Right renal pelvis (tissue), 4 donors: ENCODE data around the gene FRMD4A. TPM values are rescaled to one million over a fixed set of nuclear protein-coding genes. Genes with fewer than 3 reads are reported as not detected.
"Not testable (repeated sequence)": the region's sequence is repeated elsewhere in the genome, so short reads cannot be mapped to it uniquely, and the experiment has no call there.

Experiments used
- DNase-seq, 4 donors: peaks; one replicate each; pipeline ENCODE4 v3.0.0-alpha.2; 2013; ENCODE audit warnings: low read depth in 4 of 4, low spot score in 3 of 4, missing footprints in 1 of 4
- polyA plus RNA-seq, 4 donors: library from polyadenylated mRNA; unstranded; fragments of 120-200 nt; gene quantifications; one replicate each; pipeline ENCODE4 v1.2.1, GENCODE V29; 2013; ENCODE audit not compliant: insufficient read length in 4 of 4

FRMD4A gene
- polyA plus RNA-seq, 4 donors = 76.2 to 81.0 (median 78.2) TPM

DNA sequence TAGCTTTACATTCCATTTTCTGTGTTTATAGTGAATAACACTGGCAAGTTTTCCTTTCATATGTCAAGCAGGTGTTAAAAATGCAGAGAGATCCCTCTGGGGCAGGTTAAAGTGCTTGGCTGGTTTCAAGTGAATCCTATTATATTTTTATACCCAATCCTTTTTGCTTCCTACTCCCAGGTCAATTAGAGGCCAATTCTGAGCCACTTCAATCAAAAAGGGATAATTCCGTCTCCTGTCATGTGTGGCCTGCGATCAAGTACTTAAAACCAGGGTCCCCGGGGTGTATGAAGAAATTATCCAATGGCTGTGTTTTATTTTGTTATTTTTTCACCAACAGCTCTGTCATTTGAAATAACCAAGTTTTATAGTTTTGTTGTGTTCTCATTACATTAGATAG, 430.8 kb downstream of the FRMD4A start:
- DNase-seq = no peak

DNA sequence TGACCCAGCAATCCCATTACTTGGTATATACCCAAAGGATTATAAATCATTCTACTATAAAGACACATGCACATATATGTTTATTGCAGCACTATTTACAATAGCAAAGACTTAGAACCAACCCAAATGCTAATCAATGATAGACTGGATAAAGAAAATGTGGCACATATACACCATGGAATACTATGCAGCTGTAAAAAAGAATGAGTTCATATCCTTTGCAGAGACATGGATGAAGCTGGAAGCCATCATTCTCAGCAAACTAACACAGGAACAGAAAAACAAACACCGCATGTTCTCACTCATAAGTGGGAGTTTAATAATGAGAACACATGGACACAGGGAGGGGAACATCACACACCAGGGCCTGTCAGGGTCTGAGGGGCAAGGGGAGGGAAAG, 434.6 kb downstream of the FRMD4A start:
- not testable (repeated sequence) for DNase-seq

DNA sequence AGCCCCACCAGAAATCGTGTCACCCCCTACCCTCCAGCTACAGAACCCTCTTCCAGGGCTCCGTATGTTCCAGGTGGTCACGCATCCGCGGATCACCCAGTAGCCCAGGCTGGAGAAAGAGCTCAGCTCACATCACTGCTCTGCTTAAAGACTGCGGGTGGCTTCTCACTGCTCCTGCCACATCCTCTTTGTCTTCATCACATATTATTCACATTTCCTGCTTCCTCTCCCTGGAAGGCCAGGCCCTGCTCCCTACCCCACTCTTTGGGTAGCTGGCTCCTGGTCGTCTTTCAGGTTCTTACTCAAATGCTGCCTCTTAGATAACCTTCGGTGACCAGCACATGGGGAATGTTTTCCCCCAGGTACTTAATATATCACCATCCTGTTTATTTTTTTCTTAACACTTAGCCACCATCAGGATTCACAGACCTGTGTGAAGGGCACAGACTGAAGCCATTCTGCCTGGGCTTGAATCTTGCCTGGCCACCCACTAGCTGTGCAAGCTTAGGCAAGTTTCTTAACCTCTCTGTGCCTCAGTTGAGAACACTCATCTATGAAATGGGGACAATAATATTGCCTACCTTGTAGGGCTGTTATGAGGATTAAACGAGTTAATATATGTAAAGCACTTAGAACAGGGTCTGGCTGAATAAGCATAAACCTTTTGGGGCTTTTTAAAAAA, 436.2 kb downstream of the FRMD4A start:
- no peak for DNase-seq

DNA sequence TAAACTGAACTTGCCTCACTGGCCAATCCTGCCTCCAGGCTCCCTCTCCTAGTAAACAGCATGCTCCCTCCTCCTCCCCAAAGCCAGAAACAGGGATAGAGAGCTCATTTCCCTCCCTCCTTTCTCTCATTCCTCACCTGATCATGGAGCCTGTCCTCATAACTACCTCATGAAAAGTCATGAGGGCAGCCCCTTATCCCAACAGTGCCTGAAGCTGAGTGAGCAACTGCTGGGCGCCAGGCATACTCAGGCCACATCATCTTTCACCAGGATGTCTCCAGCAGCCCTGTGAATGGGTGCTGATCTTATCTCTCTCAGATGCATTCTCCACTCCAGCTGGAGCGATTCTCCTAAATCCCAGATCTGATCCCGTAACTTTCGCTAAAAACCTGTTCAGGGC, 436.8 kb downstream of the FRMD4A start:
- DNase-seq = no peak

DNA sequence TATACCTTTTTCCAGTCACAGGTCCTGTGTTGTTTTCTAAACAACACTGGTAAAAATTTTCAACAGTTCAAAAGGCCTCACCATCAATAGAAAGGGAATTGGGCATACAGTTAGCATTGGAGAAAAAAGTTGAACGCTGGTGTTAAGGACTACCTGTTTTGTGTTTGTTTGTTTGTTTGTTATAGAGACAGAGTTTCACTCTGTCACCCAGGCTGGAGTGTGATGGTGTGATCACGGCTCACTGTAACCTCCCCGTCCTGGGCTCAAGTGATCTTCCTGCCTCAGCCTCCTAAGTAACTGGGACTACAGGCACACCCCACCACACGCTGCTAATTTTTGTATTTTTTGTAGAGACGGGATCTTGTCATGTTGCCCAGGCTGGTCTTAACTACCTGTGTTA, 437.9 kb downstream of the FRMD4A start:
- no peak for DNase-seq

DNA sequence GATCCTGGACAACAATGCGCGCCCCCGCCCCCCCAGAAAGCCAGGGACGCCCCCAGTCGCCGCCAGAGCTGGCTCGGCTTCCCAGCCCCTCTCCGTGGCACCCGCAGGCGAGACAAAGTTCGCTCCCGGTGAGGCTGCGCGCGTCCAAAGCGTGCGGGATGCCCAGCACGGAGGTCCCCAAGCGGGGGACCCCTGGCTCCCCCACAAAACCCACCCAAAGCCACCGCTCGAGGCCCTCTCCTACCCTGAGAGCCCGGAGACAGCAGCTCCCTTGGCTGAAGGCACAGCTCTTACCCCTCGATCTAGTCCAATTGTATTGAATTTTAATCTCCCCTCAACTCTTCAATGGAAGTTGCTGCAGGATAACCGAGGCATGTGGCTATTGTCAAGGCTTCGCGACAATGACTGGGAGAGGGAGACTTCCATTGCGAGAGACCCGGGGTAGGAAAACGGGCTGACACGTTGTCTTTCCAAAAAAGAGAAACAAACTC, 438.7 kb downstream of the FRMD4A start:
- DNase-seq = no peak

DNA sequence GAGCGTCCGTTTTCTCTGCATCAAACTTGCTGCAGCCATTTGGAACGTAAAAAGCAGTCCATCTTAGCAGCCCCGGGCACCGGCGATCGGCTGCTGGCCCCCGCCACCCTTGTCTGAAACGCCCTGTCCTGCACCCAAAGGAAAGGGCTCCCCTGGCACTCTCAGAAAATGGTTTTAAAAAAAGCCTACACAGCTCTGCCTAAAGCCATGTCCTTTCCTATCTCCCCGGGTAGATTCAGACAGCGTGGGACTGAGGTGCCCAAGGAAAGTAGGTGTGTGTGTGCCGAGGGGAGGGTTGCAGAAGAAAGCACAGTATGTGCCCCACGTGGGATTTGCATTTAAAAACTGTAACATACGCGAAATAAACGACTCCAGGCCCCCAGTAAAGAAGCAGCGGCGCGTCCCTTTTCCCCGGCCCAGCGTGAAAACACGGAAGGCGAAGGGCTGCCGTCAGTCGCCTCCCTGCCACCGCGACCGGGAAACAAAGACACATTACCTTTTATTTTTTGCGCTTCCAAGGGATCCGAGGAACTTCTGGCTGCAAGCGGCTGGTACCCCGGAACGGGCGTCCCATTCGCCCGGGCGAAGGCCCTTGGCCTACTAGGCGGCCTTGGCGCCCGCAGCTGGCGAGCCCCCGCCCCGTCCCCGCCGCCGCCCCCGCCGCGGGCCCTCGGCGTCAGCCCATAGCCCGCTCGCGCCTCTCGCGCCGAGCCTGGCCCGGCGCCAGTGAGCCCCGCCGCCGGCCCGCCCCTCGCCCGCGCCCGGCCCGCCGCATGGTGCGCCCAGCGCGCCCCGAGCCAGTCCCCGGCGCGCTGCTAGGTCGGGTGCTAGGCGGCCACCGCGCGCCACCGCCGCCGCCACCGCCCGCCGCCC, 439.4 kb downstream of the FRMD4A start:
- DNase-seq = no peak

DNA sequence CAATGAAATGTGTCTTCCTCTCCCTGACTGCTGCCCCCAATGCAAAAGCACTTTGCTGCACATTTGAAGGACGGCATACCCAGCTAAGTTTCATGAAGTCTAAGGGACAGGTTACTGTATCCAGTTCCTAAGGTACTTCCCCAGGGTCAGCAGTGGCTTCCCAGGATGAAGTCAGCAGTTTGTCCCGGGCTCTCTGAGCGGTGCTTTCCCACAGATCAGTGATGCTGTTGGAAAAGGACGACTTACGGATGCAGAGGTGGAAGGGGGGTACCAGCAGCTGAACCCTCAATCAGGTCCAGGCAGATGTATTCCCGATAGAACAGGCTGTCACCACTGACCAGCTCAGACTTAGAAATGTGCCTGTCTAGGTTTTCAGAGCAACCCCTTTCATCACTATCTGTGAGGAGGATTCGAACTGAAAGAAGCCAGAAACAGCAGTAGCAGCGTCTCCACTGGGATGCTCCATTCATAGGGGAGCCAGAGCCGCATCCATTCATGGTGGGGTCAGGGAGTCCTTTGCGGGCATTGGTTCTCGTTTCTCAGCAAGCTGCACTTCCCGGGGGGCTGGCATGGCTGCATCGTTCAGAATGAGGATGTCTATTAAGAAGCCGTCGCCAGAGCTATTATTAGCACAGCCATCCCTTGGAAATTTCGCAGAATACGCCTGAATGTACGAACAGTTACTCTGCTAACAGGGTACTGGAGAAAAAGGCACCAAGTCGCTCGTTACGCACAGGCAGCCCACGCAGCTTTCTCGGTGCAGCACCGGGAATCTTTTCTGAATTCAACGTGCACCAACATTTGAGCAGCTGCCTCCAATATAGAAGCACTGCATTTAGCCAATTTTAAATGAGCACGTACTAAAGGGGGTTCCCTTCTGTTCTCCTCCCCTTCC, 440.2 kb downstream of the FRMD4A start:
- DNase-seq = no peak

DNA sequence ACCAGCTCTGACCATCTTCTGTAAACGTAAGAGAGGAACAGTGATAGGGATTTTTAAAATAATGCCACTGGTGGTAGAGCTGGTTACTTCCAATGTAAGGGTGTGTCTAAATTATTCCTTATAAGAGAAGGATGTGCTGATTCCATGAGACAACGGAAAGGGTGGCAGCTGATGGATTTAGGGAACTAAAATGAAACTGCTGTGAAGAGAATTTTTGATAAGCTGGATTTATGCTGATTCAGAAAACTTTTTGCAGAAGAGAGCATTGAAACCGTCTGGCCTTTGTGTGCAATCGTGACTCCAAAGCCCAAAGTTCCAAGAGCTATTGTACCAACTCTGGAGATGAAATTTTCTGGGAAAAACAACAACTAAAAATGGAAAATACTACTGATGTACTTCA, 443.0 kb downstream of the FRMD4A start:
- DNase-seq = no peak

DNA sequence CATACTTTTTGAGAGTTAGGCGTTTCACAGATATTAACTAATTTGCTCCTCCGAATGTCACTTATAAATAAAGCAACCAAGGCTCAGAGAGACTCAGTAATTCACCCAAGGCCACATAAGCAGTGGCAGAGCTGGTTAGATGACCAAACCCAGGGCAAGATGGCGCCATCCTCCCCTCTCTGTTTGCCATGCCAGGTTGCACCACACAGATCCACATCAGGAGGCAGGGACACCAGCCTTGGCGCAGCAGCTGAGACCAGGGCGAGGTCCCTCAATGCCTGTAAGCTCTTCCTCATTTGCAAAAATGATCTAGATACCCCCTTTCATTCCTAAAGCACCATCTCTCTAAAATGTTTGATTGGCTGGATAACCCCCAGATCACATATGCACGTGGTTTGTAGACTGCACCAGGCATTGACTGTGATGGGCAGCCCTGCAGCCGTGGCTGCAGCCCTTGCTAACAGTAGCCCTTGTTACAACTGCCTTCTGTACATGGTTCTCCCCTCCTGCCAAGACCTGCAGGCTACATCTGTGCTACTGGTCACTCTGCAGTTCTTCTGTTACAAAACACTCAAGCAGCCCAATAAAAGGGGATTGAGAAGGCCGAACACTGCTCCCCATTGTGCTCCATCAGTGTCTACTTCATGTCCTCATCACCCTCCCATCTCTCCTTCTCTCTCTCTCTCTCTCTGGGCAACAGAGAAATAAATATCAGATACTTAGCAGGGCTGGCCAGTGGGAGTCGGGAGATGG, 445.3 kb downstream of the FRMD4A start:
- DNase-seq = no peak

DNA sequence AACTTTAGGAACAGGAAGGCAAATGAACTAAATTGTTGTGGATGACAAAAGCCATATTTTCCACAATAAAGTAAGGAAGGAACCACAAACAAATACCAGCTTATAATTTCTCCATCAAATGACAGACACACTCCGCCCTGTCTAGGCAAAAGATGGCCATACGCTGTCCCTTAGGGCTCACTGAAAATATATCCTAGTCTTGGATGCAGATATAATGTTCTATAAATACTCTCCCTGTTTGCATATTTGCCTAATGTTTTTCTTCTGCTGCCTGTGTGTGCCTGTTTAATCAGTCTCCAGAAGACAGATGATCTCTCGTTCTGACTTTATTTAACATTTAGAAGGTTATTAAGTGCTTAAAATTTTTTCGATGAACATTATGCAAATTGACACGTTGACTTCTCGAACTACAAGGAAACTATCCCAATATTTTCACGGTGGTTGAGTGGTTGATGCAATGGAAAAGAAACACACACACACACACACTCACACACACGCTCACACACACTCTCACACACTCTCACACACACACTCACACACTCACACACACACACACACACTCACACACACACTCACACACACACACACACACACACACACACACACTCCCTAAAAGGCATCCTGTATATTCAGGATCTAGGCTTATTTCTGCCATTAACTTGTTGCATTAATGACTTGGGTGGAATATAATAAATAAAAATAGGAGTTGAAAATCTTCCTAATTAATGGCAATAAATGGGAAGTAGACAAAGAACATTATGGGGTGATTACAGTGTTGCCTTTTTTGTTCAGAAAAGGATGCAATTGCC, 446.9 kb downstream of the FRMD4A start:
- no peak for DNase-seq

DNA sequence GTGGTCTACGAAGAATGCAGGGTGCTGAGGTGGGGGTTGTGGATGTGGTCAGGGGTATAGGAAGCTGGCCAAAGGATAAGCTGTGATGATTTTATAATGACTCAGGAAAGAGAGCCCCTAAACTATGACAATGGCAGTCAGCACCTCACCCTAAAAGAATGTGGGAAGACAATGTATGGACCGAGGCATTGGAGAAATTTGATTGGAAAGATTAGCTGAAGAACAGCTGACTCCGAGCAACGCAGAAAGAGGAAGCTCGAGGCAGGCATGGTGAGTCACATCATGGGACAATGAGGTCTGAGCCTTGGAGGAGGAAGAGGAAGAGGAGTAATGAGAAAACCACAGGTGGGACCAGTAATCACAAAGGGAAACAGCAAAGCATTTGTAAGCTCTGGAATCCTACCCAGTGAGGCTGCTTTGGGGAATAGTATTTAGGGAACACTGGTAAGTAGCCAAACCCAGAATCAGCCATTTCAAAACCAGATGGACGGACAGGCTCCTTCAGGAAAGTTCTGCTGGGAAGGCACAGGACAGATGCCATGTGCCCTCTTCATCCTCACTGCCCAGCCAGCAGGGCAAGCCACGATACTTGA, 448.5 kb downstream of the FRMD4A start:
- no peak for DNase-seq

DNA sequence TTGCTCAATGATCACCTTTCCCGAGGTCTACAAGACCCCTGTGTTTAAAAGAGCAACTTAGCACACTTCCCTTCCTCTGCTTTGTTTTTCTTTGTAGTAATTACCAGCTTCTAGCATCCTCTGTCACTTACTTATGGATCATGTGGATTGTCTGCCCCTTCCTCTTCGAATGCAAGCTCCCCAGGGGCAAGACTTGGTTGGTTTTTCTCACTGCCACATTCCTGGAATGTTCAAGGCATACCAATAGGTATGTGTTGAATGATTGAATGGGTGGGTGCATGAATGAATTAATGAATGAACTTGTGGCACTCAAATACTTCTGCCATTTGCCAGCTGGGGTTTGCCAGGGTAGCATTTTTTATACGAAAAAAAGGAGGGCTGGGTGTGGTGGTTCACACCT, 450.0 kb downstream of the FRMD4A start:
- DNase-seq = no peak

DNA sequence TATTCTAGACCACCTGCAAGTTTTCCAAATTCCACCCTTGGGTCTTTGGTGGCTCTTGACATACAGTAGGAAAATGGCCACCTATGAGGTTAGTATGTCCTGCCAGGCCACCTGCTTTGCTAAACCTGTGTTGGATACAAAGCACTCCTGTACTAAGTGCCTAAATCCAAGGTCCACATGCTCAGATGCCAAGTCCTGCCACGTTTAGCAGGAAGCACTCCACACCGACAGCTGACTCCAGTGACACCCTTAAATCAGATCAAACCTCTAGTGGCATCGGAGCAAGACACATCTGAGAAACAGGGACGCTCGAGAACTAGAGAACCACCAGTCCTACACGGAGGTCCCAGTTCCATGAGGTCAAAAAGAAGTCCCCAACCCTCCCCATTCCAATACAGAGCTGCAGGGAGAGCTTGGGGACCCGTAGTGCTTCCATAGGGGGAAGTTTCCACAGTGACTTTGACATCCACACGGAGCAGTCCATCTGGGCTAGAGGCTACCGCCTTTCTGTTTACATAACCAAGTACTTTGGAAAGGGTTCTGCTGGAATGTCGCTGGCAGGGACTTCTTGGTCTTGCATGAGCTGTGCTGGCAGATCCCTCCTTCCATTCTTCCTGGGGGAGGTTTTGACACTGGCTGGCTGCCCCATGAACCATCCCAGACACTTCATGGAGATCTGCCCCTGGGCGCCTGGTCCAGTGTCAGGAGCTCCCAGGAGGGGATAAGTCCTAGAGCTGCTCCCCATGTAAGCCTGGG, 453.4 kb downstream of the FRMD4A start:
- DNase-seq = no peak

DNA sequence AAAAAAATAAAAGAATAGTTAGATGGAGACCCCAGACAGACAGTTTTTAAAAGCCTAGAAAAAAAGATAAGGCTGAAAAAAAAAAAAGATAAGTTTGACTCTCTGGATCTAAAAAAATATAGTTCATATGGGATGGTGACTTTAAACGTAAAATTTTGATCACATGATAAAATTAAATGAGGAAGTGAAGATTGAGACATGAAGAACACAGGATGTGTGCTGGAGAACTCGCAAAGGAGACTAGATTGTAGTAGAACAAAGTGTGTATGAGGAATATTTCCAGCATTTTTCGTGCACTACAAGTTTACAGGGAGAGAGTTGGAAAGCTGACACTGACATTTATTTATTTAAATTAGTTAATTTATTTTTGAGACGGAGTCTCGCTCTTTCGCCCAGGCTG, 457.5 kb downstream of the FRMD4A start:
- DNase-seq = no peak

DNA sequence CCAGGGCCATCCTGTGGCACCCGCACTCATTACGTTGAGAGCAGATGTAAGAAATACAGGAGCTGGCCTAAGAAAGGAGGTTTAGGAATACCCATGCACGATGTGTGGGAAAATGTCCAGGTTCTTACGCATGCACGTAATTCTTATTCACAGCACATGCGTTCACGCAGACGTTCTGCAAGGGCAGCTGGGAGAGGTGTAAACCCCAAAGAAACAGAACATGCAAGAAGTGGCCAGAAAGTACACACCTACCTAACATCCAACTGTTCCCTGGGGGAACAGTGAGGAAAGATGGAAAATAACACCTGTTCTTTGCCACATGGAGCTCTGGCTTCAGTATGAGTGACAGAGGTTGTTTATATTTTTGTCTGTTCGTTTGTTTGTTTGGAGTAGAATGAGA, 458.3 kb downstream of the FRMD4A start:
- no peak for DNase-seq

DNA sequence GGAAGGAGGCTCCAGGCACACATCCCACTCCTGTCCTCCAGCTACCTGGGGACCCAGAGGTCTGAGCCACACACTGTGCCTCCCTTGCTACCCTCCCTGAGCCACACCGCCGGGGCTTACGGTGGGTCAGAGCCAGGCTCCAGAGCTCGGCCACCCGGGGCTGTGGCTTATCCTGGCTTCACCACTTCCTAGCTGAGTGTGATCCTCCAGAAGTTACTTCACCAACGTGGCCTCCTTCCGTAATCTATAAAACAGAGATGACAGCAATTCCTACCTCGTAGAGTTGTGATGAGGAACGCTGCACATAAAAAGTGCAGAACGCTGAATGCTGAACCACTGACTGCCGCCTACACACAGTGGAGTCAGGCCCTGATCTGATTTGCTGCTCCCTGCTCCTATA, 458.9 kb downstream of the FRMD4A start:
- DNase-seq = no peak

DNA sequence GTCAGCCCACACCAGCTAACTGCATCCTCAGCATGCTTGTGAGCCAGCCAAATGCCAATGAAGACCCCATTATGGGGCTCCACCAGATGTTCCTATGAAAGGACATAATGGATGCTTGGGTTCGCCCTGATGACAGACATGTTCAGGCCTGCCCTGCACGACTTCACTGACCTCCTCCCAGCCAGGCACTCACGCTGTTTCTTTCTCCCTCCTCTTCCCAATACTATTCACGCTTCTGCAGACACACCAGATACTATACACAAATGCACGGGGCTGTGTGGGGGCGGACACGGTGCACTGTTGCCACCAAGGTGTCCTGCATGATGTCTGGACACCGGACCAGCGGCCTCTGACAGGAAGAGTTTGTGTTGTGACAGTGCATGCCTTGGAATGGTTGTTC, 459.7 kb downstream of the FRMD4A start:
- no peak for DNase-seq
